COLO668 (cell line): ENCODE data around the gene CTTNBP2NL.
A peak's percentile ranks its signal among the peaks of the same experiment; 100 is the strongest.

Experiments
- DNase-seq: peaks from one replicate; lab custom pipeline; 2025; ENCODE audit not compliant: unreplicated experiment; lab: John Stamatoyannopoulos, UW

CTTNBP2NL gene

DNA sequence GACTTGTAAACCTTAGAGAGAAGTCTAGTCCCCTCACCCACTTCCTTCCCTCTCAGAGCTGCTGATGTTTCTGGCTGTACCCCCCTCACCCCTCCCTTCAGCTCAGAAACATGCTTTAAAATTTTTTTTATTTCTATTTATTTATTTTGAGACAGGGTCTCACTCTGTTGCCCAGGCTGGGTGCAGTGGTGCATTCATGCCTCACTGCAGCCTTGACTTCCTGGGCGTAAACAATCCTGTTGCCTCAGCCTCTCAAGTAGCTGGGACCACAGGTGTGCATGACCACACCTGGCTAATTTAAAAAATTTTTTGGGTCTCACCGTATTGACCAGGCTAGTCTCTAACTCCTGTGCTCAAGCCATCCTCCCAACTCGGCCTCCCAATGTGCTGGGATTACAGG lies 109.9 kb downstream of the CTTNBP2NL start:
- DNase-seq, result no peak

DNA sequence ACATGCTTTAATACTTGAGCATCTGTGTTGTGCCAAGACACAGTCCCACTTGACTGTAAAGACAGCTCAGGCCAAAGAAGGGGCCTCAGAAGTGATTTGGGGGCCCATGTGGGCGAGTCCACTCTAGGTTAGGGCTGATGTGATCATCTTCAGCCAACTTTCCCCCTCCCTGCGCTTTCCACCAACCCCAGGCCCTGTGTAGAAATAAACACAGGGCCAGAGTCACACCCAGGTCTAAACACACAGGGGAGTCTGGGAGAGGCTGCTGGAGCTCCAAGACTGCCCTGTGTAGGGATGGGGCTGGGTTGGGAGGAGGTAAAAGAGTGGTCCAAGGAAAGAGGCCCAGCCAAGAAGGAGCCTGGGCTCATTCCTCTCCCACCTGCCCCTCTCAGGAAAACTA lies 110.3 kb downstream of the CTTNBP2NL start:
- DNase-seq, result no peak

DNA sequence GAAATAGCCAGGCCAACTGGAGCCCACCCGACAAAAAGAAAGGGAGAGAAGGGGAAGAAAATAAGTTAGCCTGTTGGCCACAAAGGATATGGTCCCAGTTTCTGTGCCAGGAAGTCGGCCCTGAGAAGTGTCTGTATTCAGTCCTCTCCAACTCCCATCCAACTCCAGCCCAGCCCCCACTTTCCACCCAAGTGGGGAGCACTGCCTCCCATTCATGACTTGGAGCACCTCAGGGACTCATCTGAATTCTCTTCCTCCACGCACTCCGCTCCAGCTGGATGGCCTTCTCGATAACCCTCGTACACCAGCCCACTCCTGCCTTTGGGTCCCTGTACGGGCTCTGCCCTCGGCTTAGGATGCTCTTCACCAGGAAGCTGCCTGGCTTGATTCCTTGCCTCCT lies 110.7 kb downstream of the CTTNBP2NL start:
- no peak for DNase-seq

DNA sequence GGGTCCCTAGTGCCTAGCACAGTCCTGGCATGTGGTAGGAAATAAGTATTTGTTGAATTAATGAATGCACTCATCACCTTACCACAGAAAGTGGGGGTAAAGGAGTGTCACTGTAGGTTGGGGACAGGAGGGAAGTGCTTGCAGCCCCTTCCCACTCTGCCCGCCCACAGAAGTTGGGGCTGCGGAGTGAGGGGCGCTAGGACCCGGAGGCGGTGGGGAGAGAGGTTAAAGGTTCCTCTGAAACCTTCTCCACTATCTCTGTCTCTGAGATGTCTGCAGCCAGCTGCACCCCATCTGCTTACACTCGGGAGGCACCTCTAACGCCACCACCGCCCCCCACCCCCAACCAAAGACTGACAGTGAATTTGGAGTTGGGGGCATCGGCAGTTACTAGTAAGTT lies 111.3 kb downstream of the CTTNBP2NL start:
- DNase-seq, result no peak

DNA sequence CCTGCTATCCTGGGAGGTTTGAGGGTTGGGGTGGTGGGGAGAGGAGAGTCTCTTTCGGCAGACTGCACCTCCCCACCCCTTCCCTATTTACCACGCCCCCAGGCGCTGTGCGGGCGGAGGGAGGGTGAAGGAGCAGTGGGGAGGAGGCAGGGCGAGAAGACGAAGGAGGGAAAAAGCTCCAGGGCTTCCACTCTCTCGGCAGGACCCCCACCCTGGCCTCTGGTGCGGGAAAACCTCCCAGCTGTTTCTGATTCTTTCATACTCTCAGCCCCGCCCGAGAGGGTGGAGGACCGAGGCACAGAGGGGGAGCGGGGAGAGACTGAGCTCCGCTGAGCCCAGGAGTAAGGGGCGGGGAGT lies 111.9 kb downstream of the CTTNBP2NL start:
- no peak for DNase-seq

DNA sequence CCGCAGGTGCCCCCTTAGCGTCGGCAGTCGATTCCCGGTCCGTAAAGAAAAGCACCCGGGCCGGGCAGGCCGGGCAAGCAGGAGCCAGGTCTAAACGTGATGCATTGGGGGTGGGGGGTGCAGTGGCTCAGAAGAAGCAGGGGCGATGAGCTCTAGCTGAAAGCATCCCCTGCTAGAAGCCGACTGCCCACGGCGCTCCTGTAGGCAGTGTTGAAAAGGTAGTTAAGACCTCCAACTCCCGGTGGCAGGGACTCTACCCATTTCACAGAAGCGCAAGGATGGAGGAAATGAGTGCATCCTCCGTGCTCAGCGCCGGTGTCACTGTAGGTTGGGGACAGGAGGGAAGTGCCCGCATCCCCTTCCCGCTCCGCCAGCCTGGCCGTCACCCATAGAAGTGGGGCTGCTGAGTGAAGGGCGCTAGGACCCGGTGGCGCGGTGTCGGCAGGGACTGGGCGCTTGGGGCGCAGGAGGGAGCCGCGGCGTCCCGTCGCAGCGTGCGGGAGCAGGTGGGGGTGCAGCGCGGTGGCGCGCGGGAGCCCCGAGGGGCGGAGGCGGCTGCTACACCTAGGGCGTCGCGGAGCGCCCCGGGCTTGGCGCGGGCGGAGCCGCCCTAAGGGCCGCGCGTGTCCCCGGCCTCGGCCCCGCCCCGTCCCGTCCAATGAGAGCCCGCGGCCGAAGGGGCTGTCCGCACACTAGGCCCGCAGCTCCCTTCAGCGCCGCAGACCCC lies 112.4 kb downstream of the CTTNBP2NL start, which contains the start of gene WNT2B:
Gene WNT2B, plus strand, starts transcription at position 688 of the 727 bp plus-strand sequence. CDS start 298 bp downstream, outside the sequence.
- peak; percentile 57 for DNase-seq

DNA sequence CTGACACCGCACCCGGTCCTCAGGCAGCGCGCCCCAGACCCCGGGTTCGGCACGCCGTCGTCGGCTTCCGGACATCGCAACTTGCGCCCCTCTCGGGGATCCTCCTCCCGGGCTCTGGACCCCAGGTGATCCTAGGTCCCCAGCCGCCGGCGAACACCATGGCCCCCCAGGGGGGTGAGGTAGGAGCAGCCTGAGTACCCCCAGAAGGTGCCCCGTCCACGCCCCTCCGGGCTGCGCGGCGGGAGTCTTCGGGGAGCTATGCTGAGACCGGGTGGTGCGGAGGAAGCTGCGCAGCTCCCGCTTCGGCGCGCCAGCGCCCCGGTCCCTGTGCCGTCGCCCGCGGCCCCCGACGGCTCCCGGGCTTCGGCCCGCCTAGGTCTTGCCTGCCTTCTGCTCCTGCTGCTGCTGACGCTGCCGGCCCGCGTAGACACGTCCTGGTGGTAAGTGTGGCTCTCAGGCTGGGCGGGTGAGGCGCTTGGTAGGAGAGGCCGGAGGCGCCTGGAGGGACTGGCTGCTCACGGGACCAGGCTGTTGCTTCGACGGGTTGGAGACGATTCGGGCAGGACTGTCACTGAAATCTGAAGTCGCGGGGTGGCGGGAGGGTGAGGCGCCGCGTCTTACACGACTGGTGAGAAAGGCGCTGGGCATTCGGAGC lies 113.1 kb downstream of the CTTNBP2NL start:
- peak; percentile 26 for DNase-seq

DNA sequence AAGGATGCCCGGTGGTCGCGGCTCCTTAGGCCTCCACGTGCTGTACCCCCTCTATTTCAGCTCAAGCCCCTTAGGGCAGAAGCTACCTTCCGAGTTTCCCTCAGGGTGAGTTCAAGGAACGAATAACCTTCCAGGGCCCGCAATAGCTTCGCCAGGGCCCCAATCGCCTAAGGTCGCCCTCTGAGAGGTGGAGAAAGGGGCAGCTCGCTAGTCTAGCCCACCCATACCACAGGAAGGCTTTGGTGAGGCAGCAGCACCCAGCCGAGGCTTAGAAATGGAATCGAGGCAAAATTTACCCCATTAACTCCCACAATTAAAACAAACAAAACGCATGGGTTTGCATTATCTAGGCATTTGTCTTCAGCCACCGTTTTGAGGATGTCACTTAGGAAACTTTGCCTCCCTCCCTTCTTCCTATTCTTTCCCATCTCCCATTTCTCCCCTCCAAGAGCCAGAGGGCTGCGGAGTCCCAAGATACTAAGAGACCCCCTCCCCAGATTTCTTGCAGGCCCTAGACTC lies 113.7 kb downstream of the CTTNBP2NL start:
- no peak for DNase-seq

DNA sequence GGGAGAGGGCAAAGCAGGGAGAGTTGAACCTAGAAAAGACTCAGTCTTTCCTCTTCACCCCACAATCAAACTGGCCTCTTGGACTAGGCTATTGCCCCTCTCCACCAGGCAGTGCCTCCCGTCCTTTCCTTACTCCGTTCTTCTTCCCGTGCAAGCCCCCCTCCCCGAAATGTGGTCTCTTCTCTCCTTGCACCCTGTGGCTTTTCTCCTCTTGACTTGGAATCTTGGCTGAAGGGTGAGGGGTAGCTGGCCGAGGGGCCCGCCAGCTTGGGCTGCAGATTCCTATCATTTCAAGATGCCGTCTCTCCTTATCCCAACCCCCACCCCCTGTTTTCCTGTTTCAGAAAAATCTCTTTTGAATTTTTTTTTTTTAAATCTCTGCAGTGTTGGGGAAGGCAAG lies 114.3 kb downstream of the CTTNBP2NL start:
- no peak for DNase-seq
